GM19099 (cell line): ENCODE measurements around the gene PLCD1.

Experiments
- POLR2A ChIP-seq: IDR thresholded peaks from 3 replicates; pipeline ENCODE4 v1.6.1; 2011; ENCODE audit warnings: low read depth; ENCODE audit not compliant: insufficient read length; ENCODE audit errors: extremely low read depth

Gene PLCD1

GRCh38 chr3:38007754-38008090 is 21.7 kb downstream of the PLCD1 start:
- TF ChIP-seq POLR2A, result no peak

- TF ChIP-seq POLR2A, result no peak
Observed at GRCh38 chr3:38006445-38006995, 22.9 kb downstream of the PLCD1 start.

- TF ChIP-seq POLR2A, result no peak
Observed at GRCh38 chr3:38006031-38006430, 23.4 kb downstream of the PLCD1 start.

- TF ChIP-seq POLR2A, result no peak
Observed at GRCh38 chr3:38005076-38006020, 24.1 kb downstream of the PLCD1 start.

GRCh38 chr3:38004415-38005075 is 24.9 kb downstream of the PLCD1 start:
- no peak for TF ChIP-seq POLR2A

- no peak for TF ChIP-seq POLR2A
Observed at GRCh38 chr3:38003817-38004414, 25.5 kb downstream of the PLCD1 start.

- no peak for TF ChIP-seq POLR2A
Observed at GRCh38 chr3:38003371-38003816, 26.0 kb downstream of the PLCD1 start.

- no peak for TF ChIP-seq POLR2A
Observed at GRCh38 chr3:38002940-38003339, 26.5 kb downstream of the PLCD1 start.

GRCh38 chr3:38002291-38002876 is 27.1 kb downstream of the PLCD1 start:
- TF ChIP-seq POLR2A, result no peak

GRCh38 chr3:38001456-38002081 is 27.9 kb downstream of the PLCD1 start:
- TF ChIP-seq POLR2A, result no peak

- TF ChIP-seq POLR2A, result no peak
Observed at GRCh38 chr3:38000965-38001455, 28.4 kb downstream of the PLCD1 start.

- no peak for TF ChIP-seq POLR2A
Observed at GRCh38 chr3:38000242-38000916, 29.1 kb downstream of the PLCD1 start.

- no peak for TF ChIP-seq POLR2A
Observed at GRCh38 chr3:37999836-38000235, 29.6 kb downstream of the PLCD1 start.

GRCh38 chr3:37997791-37998370 is 31.6 kb downstream of the PLCD1 start:
- TF ChIP-seq POLR2A, result no peak

GRCh38 chr3:37997342-37997741 is 32.1 kb downstream of the PLCD1 start:
- no peak for TF ChIP-seq POLR2A
